Fibroblast of lung (primary cell): ENCODE results near the gene CLEC16A. TPM values are rescaled to one million over a fixed set of nuclear protein-coding genes. Genes with fewer than 3 reads are reported as not detected.
"Not testable (repeated sequence)": the region's sequence is repeated elsewhere in the genome, so short reads cannot be mapped to it uniquely, and the experiment has no call there.

ENCODE experiments used
- DNase-seq, 2 donors: peaks; one replicate each; pipeline versions ENCODE4 v3.0.0 to v3.0.0-alpha.2; 2010; ENCODE audit warnings: low read depth in 2 of 2
- H2AFZ ChIP-seq: 2 replicates; pipeline ENCODE4 v1.5.1; 2012; ENCODE audit warnings: low read length, control low read depth, inconsistent platforms
- H3K27ac ChIP-seq: 2 replicates; pipeline ENCODE4 v1.5.1; 2011; ENCODE audit warnings: low read length, control low read depth; ENCODE audit not compliant: insufficient read depth
- H3K27me3 ChIP-seq: 2 replicates; pipeline ENCODE4 v1.5.1; 2011; ENCODE audit warnings: mild to moderate bottlenecking, low read length; ENCODE audit not compliant: control insufficient read depth, insufficient read depth
- H3K36me3 ChIP-seq: 2 replicates; pipeline ENCODE4 v1.5.1; 2011; ENCODE audit warnings: low read length; ENCODE audit not compliant: control insufficient read depth, insufficient read depth
- H3K4me1 ChIP-seq: 2 replicates; pipeline ENCODE4 v1.5.1; 2011; ENCODE audit warnings: low read length; ENCODE audit not compliant: control insufficient read depth, insufficient read depth; ENCODE audit errors: extremely low read depth
- H3K4me2 ChIP-seq: 2 replicates; pipeline ENCODE4 v1.5.1; 2011; ENCODE audit warnings: low read length, control low read depth; ENCODE audit not compliant: insufficient read depth; ENCODE audit errors: extremely low read depth
- H3K4me3 ChIP-seq, 4 experiments: fragments of 200-600 bp in 1 of 4; sonication (generic) in 1 of 4; replicated peaks in 1 of 4; 2 replicates each; pipeline ENCODE4 v1.5.1; 2011 to 2016; ENCODE audit warnings: low read length in 4 of 4, low read depth in 3 of 4, mild to moderate bottlenecking in 3 of 4, control low read depth in 2 of 4, inconsistent platforms in 1 of 4, mixed read lengths in 1 of 4; ENCODE audit not compliant: insufficient read depth in 1 of 4; ENCODE audit errors: control extremely low read depth in 1 of 4
- H3K79me2 ChIP-seq: 2 replicates; pipeline ENCODE4 v1.5.1; 2012; ENCODE audit warnings: mild to moderate bottlenecking, low read length, inconsistent platforms; ENCODE audit not compliant: control insufficient read depth, insufficient read depth
- H3K9ac ChIP-seq: 2 replicates; pipeline ENCODE4 v1.5.1; 2011; ENCODE audit warnings: mild to moderate bottlenecking, low read length, control low read depth; ENCODE audit not compliant: insufficient read depth
- H3K9me3 ChIP-seq: 2 replicates; pipeline ENCODE4 v1.5.1; 2012; ENCODE audit warnings: low read depth, low read length; ENCODE audit not compliant: control insufficient read depth, insufficient read depth
- H4K20me1 ChIP-seq: 2 replicates; pipeline ENCODE4 v1.5.1; 2011; ENCODE audit warnings: low read length; ENCODE audit not compliant: control insufficient read depth, insufficient read depth; ENCODE audit errors: extremely low read depth
- CTCF ChIP-seq, 2 donors: IDR thresholded peaks in 1 of 2; conservative IDR thresholded peaks in 1 of 2; 1 replicate in 1 of 2; 2 replicates in 1 of 2; pipeline ENCODE4 v1.5.1; 2011 to 2012; ENCODE audit warnings: low read length in 2 of 2, control low read depth in 1 of 2, inconsistent platforms in 1 of 2, low read depth in 1 of 2, mild to moderate bottlenecking in 1 of 2
- EZH2 ChIP-seq: IDR thresholded peaks from 2 replicates; pipeline ENCODE4 v1.5.1; 2012; ENCODE audit warnings: low read length, control low read depth, mild to moderate bottlenecking; ENCODE audit errors: missing control alignments
- polyA plus RNA-seq, 2 donors: library from polyadenylated mRNA; depleted of rRNA in 1 of 2; stranded (reverse) in 1 of 2; unstranded in 1 of 2; fragments of >200 nt; gene quantifications; 2 replicates each; pipeline ENCODE4 v1.2.1, GENCODE V29; 2011 to 2012; ENCODE audit warnings: missing spikeins in 1 of 2
- total RNA-seq: library from RNA; depleted of rRNA; stranded (reverse); fragments of >200 nt; gene quantifications from 2 replicates; pipeline ENCODE4 v1.2.1, GENCODE V29; 2014

Gene CLEC16A
- total and polyA plus RNA-seq, 2 donors (not counting 1 experiment from before 2014, with no cell fraction given), result 9.1 to 22.0 TPM

- Histone ChIP-seq H3K4me1 (peaks cover 10% of the 10 kb centered on the region), H3K36me3 (peaks cover 3% of the 10 kb centered on the region), H3K4me3 (no peak overlapping the region), H3K27ac (no peak overlapping the region), H3K9ac (no peak overlapping the region), H3K79me2 (no peaks in the 10 kb centered on the region), H2AFZ (no peak overlapping the region), H3K9me3 (no peaks in the 10 kb centered on the region), H3K27me3 (no peaks in the 10 kb centered on the region), H3K4me2 (no peak overlapping the region), H4K20me1 (no peaks in the 10 kb centered on the region)
- TF ChIP-seq CTCF (conservative IDR thresholded peaks at IDR 0.05 in 1 of 2, IDR thresholded peaks at IDR 0.05 in 1 of 2; ENCODE audit: low read depth in 1 of 2, low read length in 2 of 2), result no peak
- TF ChIP-seq EZH2, result no peak
- no peak for DNase-seq
These were observed 21.2 kb downstream of the CLEC16A start for GRCh38 chr16:10965440-10966061.

DNA sequence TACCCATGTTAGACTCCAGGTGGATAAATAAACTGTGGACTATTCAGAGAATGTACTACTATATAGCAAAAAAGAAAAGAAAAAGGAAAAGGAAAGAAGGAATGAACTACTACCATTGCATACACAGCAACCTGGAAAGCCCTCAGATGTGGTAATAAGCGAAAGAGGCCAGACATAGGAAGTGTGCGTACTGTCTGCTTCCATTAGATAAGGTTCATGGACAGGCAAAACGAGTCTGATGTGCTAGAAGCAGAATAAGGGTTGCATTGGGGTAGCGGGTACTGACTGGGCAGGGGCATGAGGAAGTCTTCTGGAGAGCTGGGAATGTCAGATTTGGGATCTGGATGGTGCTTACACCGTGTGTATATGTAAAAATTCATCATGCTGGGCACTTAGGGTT is 21.8 kb downstream of the CLEC16A start:
- Histone ChIP-seq H3K9me3 (no peaks in the 10 kb centered on the region), H3K79me2 (no peaks in the 10 kb centered on the region), H3K4me2 (no peak overlapping the region), H3K9ac (no peak overlapping the region), H3K27me3 (no peaks in the 10 kb centered on the region), H3K4me1 (peaks cover 7% of the 10 kb centered on the region), H4K20me1 (no peaks in the 10 kb centered on the region), H2AFZ (no peak overlapping the region), H3K4me3 (no peak overlapping the region), H3K36me3 (peaks cover 3% of the 10 kb centered on the region), H3K27ac (no peak overlapping the region)
- TF ChIP-seq EZH2 (no peak), CTCF (conservative IDR thresholded peaks at IDR 0.05 in 1 of 2, IDR thresholded peaks at IDR 0.05 in 1 of 2; ENCODE audit: low read depth in 1 of 2, low read length in 2 of 2) (no peak)
- no peak for DNase-seq

GRCh38 chr16:10966559-10966958 is 22.2 kb downstream of the CLEC16A start:
- not testable (repeated sequence) for H3K4me3 ChIP-seq, H3K4me2 ChIP-seq, H3K9ac ChIP-seq, H3K27me3 ChIP-seq, H4K20me1 ChIP-seq, H3K27ac ChIP-seq, H3K4me1 ChIP-seq, H3K36me3 ChIP-seq, DNase-seq, H3K9me3 ChIP-seq, H2AFZ ChIP-seq, H3K79me2 ChIP-seq
